Smooth muscle cell (in vitro differentiated cells): ENCODE results near the gene DUS3L. TPM values are rescaled to one million over a fixed set of nuclear protein-coding genes. Genes with fewer than 3 reads are reported as not detected.

Experiments used
- DNase-seq: peaks from one replicate; lab custom pipeline; 2025; ENCODE audit not compliant: unreplicated experiment; lab: John Stamatoyannopoulos, UW
- H2AFZ ChIP-seq: fragments of 200-600 bp; sonication (generic); 2 replicates; pipeline ENCODE4 v1.6.0; 2016; ENCODE audit warnings: antibody characterized with exemption, low read depth, mild to moderate bottlenecking
- H3F3A ChIP-seq: fragments of 200-600 bp; sonication (generic); 2 replicates; pipeline ENCODE4 v1.6.0; 2017; ENCODE audit warnings: antibody characterized with exemption, low read depth
- H3K27ac ChIP-seq: fragments of 200-600 bp; sonication (generic); 2 replicates; pipeline ENCODE4 v1.5.1; 2016; ENCODE audit warnings: low read depth, mild to moderate bottlenecking
- H3K27me3 ChIP-seq: fragments of 200-600 bp; sonication (generic); 2 replicates; pipeline ENCODE4 v1.6.1; 2016; ENCODE audit warnings: low read depth, mild to moderate bottlenecking
- H3K36me3 ChIP-seq: fragments of 200-600 bp; sonication (generic); 2 replicates; pipeline ENCODE4 v1.5.1; 2016; ENCODE audit warnings: low read depth
- H3K4me1 ChIP-seq: fragments of 200-600 bp; sonication (generic); 2 replicates; pipeline ENCODE4 v1.5.1; 2016; ENCODE audit warnings: low read depth
- H3K4me2 ChIP-seq: fragments of 200-600 bp; sonication (generic); 2 replicates; pipeline ENCODE4 v1.6.0; 2016; ENCODE audit warnings: mild to moderate bottlenecking
- H3K4me3 ChIP-seq: fragments of 200-600 bp; sonication (generic); 2 replicates; pipeline ENCODE4 v1.5.1; 2016; ENCODE audit warnings: mild to moderate bottlenecking
- H3K79me2 ChIP-seq: fragments of 200-600 bp; sonication (generic); 2 replicates; pipeline ENCODE4 v1.6.0; 2016; ENCODE audit warnings: low read depth, mild to moderate bottlenecking
- H3K9ac ChIP-seq: fragments of 200-600 bp; sonication (generic); 2 replicates; pipeline ENCODE4 v1.6.0; 2016; ENCODE audit warnings: low read depth
- H3K9me3 ChIP-seq: fragments of 200-600 bp; sonication (generic); replicated peaks from 2 replicates; pipeline ENCODE4 v1.5.1; 2016; ENCODE audit warnings: low read depth
- H4K20me1 ChIP-seq: fragments of 200-600 bp; sonication (generic); 2 replicates; pipeline ENCODE4 v1.6.0; 2016; ENCODE audit warnings: low read depth
- WGBS: methylation state at CpG from one replicate; pipeline ENCODE4 v1.1.7; 2016; ENCODE audit warnings: low lambda C conversion rate; 5-methylcytosine and 5-hydroxymethylcytosine counted together
- polyA plus RNA-seq: library from polyadenylated mRNA; unstranded; fragments of >200 nt; fragmentation: Nextera tagmentation; extraction: Ambion mirVana; gene quantifications from 2 replicates; pipeline ENCODE4 v1.2.1, GENCODE V29; 2016
- total RNA-seq: library from RNA; depleted of rRNA; stranded (reverse); fragments of >200 nt; gene quantifications from 2 replicates; pipeline ENCODE4 v1.2.3, GENCODE V29; 2014
- TF ChIP-seq, protein P1 (sequence below): fragments of 200-600 bp; sonication (generic); IDR thresholded peaks from 2 replicates; pipeline ENCODE4 v1.5.1; 2017; ENCODE audit warnings: borderline replicate concordance, mild to moderate bottlenecking, antibody characterized with exemption; ENCODE audit not compliant: insufficient read depth, poor library complexity, severe bottlenecking

DUS3L gene
- total and polyA plus RNA-seq, 2 experiments from 2014 or later, result 18.5 to 19.7 TPM

DNA sequence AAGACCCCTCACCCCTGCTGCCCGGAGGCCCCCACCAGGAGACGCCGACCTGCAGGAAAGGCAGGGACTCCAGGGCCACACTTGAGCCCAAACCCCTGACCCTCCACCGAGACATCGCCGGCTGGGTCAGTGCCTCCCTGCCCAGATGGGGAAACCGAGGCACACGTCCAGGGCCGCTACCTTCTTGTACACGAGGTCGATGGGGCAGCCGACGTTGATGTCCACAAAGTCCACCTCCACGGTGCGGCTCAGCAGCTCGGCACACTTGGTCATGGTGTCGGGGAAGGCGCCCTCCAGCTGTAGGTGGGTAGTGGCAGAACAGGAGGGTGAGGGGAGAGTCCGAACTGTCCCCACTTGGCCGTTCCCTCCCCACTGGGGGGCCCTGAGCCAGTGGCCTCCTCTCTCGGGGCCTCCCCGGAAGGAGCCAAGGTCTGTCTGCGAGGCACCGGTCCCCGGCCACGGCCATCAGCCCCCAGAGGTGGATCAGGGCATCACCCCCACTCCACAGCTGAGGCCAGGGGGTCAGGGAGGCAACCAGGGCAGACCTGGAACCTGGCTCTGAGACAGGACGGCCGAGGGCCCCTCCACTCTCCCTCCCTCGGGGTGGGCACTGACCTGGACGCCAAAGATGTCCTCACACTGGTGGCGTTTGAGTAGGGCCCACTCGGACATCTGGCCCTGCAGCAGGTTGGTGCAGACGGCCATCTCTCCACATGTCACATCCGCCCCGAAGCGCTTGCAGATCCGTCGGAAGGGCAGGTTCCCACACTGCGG, 3.4 kb downstream of the DUS3L start:
- TF ChIP-seq, protein P1, sequence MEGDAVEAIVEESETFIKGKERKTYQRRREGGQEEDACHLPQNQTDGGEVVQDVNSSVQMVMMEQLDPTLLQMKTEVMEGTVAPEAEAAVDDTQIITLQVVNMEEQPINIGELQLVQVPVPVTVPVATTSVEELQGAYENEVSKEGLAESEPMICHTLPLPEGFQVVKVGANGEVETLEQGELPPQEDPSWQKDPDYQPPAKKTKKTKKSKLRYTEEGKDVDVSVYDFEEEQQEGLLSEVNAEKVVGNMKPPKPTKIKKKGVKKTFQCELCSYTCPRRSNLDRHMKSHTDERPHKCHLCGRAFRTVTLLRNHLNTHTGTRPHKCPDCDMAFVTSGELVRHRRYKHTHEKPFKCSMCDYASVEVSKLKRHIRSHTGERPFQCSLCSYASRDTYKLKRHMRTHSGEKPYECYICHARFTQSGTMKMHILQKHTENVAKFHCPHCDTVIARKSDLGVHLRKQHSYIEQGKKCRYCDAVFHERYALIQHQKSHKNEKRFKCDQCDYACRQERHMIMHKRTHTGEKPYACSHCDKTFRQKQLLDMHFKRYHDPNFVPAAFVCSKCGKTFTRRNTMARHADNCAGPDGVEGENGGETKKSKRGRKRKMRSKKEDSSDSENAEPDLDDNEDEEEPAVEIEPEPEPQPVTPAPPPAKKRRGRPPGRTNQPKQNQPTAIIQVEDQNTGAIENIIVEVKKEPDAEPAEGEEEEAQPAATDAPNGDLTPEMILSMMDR, result no peak

DNA sequence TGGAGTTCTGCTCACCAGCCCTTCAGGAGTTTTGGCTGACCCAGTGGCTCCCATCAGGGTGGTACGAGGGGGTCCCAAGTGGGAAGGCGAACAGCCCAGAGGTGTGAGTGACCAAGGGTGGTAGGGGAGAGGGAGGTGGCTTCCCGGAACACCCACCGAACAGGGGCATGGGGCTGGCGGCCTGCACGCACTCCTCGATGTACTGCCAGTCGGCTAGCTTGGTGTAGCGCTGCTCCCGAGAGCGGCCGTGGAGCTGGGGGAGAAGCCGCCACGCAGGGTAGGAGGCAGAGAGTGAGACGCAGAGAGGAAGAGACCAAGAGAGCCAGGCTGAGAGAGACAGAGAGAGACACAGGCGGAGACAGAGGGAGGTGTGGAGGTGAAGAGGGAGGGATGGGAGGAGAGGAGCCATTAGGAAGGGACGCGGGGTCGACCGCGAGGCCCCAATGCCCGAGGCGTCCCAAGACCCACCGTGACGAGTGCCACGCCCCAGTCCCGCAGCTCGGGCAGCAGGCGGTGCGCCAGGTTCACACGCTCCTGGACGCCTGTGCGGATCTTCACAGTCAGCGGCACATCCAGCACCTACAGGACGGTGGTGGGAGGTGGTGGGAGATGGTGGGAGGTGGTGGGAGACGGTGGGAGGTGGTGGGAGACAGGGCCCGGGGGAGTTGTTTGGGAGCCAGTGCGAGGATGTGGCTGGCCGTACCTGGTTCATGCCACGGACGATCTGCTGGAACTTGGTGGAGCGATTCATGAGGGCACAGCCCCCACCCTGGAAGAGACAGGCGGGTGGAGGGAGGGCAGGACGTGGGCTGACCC, 4.2 kb downstream of the DUS3L start:
- Histone ChIP-seq H3K4me2 (no peak overlapping the region), H3K27ac (no peak overlapping the region), H3K27me3 (no peaks in the 10 kb centered on the region), H3K4me1 (no peaks in the 10 kb centered on the region), H3K4me3 (no peak overlapping the region), H2AFZ (no peak overlapping the region), H3K9ac (no peak overlapping the region), H3K36me3 (peaks cover 6% of the 10 kb centered on the region), H3F3A (no peaks in the 10 kb centered on the region), H3K79me2 (peaks cover 8% of the 10 kb centered on the region), H4K20me1 (peaks cover 5% of the 10 kb centered on the region), H3K9me3 (no peaks in the 10 kb centered on the region)
- TF ChIP-seq, protein P1, result no peak
- 96% methylated on average over 40 of the region's 44 CpGs for WGBS
- no peak for DNase-seq

More for the DNA sequence above, 3.4 kb downstream of the DUS3L start:
- Histone ChIP-seq H3K9me3 (no peaks in the 10 kb centered on the region), H3F3A (no peaks in the 10 kb centered on the region), H3K9ac (no peak overlapping the region), H4K20me1 (peaks cover 5% of the 10 kb centered on the region), H2AFZ (no peak overlapping the region), H3K4me1 (no peaks in the 10 kb centered on the region), H3K4me3 (no peak overlapping the region), H3K27ac (no peak overlapping the region), H3K36me3 (peaks cover 6% of the 10 kb centered on the region), H3K4me2 (no peak overlapping the region), H3K79me2 (peaks cover 8% of the 10 kb centered on the region), H3K27me3 (no peaks in the 10 kb centered on the region)
- WGBS, result 98% methylated on average over 38 of the region's 39 CpGs
- DNase-seq, result no peak

DNA sequence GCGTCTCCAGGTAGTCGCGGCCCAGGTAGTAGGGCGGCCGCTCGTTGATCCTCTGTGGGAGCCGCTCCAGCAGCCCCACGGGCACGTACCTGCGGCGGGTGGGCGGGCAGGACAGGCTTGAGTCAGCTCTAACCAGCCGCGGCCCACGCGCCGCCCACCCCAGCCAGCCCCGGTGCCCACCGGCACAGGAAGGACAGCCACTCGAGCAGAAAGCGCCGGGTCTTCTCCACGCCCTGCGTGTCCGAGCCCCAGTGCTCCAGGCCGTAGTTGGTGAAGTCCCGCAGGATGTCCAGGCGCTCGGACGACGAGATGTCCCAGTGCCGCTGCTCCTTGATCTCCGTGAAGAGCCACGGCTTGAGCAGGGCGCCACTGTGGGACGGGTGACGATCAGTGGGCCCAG, 5.5 kb downstream of the DUS3L start:
- no peak overlapping the region for H3K4me3 ChIP-seq
- DNase-seq, result no peak
- WGBS, result 96% methylated on average over 37 of the region's 37 CpGs

More for the DNA sequence above, 5.5 kb downstream of the DUS3L start:
- Histone ChIP-seq H3K9me3 (no peaks in the 10 kb centered on the region), H3K4me1 (no peaks in the 10 kb centered on the region), H3K9ac (no peak overlapping the region), H3K4me2 (no peak overlapping the region), H3K27me3 (no peaks in the 10 kb centered on the region), H3K27ac (no peak overlapping the region), H3F3A (no peaks in the 10 kb centered on the region), H3K36me3 (peaks cover 6% of the 10 kb centered on the region), H4K20me1 (peaks cover 5% of the 10 kb centered on the region), H2AFZ (no peak overlapping the region), H3K79me2 (peaks cover 8% of the 10 kb centered on the region)
- TF ChIP-seq, protein P1, result no peak
